ENCODE data around the gene MCRIP2.

DNA sequence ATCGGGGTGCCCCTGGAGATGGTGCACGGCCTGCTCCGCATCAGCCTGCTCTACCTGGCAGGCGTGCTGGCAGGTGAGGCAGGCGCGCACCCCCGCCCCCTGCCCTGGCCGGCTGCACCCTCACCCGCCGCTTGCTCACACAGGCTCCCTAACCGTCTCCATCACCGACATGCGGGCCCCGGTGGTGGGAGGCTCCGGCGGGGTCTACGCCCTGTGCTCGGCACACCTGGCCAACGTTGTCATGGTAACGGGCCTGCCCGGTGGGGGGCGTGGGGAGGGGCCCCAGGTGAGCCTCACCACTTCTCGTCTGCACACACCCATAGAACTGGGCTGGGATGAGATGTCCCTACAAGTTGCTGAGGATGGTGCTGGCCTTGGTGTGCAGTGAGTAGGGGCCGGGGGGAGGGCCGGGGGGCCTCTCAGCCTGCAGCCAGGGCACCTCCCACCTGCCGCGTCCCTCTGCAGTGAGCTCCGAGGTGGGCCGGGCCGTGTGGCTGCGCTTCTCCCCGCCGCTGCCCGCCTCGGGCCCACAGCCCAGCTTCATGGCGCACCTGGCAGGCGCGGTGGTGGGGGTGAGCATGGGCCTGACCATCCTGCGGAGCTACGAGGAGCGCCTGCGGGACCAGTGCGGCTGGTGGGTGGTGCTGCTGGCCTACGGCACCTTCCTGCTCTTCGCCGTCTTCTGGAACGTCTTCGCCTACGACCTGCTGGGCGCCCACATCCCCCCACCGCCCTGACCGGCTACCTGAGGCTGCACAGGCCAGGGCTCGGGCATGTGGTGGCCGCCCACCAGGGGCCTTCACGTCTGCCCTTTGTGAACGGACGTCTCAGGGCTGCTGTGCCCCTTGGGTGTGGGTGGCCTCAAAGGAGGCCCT lies 35.9 kb downstream of the MCRIP2 start:
- TF ChIP-seq CTCF (conservative IDR thresholded peaks at IDR 0.05; ENCODE audit: low read depth in 2 of 2), result no peak
- no peak for TF ChIP-seq CREB1 (CRISPR knock-in tag; IDR thresholded peaks at IDR 0.05; ENCODE audit: low read depth)
- TF ChIP-seq EZH2 (IDR thresholded peaks at IDR 0.05; ENCODE audit: low read depth, unreplicated experiment), result no peak
- no peak for TF ChIP-seq EZH2phosphoT487 (IDR thresholded peaks at IDR 0.05; ENCODE audit: unreplicated experiment)
- no peak for TF ChIP-seq REST (IDR thresholded peaks at IDR 0.05; ENCODE audit: unreplicated experiment)
- TF ChIP-seq NANOG (IDR thresholded peaks at IDR 0.05; ENCODE audit: borderline replicate concordance), result no peak
- no peak for TF ChIP-seq ETS1 (IDR thresholded peaks at IDR 0.05)
- no peak; the same call in 1 of the 2 replicates for TF ChIP-seq POLR2AphosphoS5 (IDR thresholded peaks at IDR 0.05; ENCODE audit: low read depth)
- TF ChIP-seq JUNB (IDR thresholded peaks at IDR 0.05; ENCODE audit: unreplicated experiment), result no peak

All from GM23338 (cell line).